H54 (cell line): ENCODE data around the gene FILIP1.

ENCODE experiments used
- DNase-seq: peaks from one replicate; pipeline ENCODE4 v3.0.0; 2011; ENCODE audit warnings: low spot score, mixed read lengths; ENCODE audit not compliant: insufficient read length
- FAIRE-seq: peaks from 3 replicates; lab custom pipeline; 2011; peaks lifted over from hg19 to GRCh38; lab: Jason Lieb, UNC
- POLR2A ChIP-seq: IDR thresholded peaks from 2 replicates; pipeline ENCODE4 v1.6.1; 2011; ENCODE audit warnings: low read depth, mild to moderate bottlenecking, low read length

Gene FILIP1

GRCh38 chr6:75486850-75487518, 6.6 kb downstream of the FILIP1 start:
- TF ChIP-seq POLR2A: no peak
- FAIRE-seq (no peak), DNase-seq (no peak)

DNA sequence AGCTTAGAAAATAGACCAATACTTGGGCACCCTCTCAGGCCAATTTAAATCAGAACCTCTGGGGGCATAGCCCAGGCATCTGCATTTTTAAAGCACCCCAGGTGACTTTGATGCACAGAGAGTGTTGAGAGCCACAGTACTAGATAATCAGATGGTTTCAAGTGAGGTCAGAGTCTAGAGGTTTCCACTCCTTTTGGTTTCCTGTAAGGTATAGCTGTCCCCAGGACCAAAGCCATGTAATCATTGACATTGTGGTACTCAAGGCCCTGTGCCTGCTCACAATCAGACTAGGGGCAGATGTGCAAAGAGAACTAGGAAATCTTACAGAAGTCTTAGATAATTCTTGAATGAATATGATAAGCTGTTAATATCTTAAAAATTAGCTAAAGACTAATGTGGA, 9.1 kb downstream of the FILIP1 start:
- no peak for TF ChIP-seq POLR2A

DNA sequence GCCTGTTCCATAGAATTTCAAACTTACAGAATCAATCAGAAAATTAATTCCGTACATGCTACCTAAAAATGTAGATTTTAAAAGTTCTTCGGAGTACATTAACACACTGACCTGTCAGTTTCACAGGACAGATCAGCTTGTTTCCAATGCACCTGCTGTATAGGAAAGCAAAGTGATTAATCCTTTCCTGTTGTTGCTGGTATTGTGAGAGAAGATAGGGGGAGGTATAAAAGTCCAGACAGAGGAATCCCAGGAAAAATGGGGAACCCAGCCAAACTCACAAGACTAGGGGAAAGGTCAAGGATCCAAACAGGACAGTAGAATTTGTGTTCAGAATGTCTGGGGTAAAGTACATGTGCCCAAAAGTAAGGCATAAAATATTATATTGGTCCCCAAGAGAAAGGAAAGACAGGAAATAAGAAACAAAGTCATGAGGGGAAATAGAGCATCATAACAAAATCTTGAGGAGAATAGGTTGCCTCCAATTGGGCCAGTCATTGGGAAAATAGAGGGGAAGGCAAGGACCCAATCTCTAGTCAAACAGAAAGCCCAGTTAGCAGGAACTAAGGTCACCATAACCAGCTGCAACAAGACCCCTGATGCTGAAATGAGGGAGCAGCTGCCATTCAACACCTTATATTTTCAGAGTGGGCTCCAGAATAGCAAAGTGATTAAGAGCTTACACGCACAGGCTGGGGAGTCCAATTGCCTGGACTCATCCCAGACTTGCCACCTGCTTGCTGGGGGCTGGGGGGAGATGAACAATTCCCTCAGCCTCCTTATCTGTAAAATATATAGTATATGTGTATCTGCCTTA, 10.3 kb downstream of the FILIP1 start:
- FAIRE-seq: no peak
- no peak for DNase-seq
- no peak for TF ChIP-seq POLR2A

More for the DNA sequence above, 9.1 kb downstream of the FILIP1 start:
- FAIRE-seq: no peak
- DNase-seq: no peak

GRCh38 chr6:75481936-75482593, 11.5 kb downstream of the FILIP1 start:
- FAIRE-seq: no peak
- DNase-seq: no peak
- TF ChIP-seq POLR2A: no peak

- FAIRE-seq (no peak), DNase-seq (no peak)
- no peak for TF ChIP-seq POLR2A
These were observed 12.2 kb downstream of the FILIP1 start for GRCh38 chr6:75481394-75481793.

- DNase-seq: no peak
- no peak for FAIRE-seq
- no peak for TF ChIP-seq POLR2A
These were observed 13.2 kb downstream of the FILIP1 start for GRCh38 chr6:75480425-75480824.

DNA sequence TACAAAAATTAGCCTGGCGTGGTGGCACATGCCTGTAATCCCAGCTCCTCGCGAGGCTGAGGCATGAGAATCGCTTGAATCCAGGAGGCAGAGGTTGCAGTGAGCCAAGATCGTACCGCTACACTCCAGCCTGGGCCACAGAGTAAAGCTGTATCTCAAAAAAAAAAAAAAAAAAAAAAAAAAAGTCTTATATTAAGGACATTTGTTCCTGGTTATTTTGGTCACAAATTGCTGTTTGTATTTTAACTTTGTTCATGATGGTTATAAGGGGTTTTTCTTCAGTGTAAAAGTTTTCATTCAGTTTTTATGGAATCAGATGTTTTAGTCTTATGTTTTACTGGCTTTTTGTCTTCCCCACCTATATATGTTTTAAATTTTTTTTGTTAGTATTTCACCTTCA, 13.9 kb downstream of the FILIP1 start:
- FAIRE-seq (no peak), DNase-seq (no peak)
- TF ChIP-seq POLR2A: no peak

GRCh38 chr6:75478929-75479328, 14.7 kb downstream of the FILIP1 start:
- TF ChIP-seq POLR2A: no peak
- DNase-seq (no peak), FAIRE-seq (no peak)

GRCh38 chr6:75472885-75473284, 20.7 kb downstream of the FILIP1 start:
- DNase-seq (no peak), FAIRE-seq (no peak)
- TF ChIP-seq POLR2A: no peak

DNA sequence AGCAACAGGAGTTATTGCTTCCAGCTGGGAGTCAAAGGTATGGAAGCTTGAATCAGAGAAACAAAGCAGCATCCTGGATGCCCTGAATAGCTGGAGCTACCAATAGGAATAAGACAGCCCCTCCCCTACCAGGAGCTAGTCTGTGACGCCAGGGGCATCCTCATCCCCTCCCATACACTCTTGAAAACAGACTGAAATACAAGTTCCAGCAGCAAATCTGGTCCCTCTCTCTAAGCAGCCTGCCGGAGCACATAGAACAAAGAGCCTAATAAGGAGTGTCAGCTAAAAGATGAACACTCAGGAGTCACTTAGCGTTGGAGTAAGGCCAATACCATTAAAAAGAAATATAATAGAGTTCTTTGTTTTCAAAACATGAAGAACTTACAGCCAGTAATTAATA, 25.6 kb downstream of the FILIP1 start:
- FAIRE-seq: no peak
- TF ChIP-seq POLR2A: no peak
- no peak for DNase-seq

GRCh38 chr6:75467284-75467683, 26.3 kb downstream of the FILIP1 start:
- no peak for DNase-seq
- TF ChIP-seq POLR2A: no peak
- FAIRE-seq: no peak

- FAIRE-seq (no peak), DNase-seq (no peak)
- no peak for TF ChIP-seq POLR2A
These were observed 27.0 kb downstream of the FILIP1 start for GRCh38 chr6:75466636-75467035.

GRCh38 chr6:75463908-75464307, 29.7 kb downstream of the FILIP1 start:
- FAIRE-seq (no peak), DNase-seq (no peak)
- TF ChIP-seq POLR2A: no peak

- DNase-seq (no peak), FAIRE-seq (no peak)
- TF ChIP-seq POLR2A: no peak
These were observed 30.5 kb downstream of the FILIP1 start for GRCh38 chr6:75463061-75463460.
